H1 (cell line): Measurements from ENCODE around the gene KRTAP12-4. TPM values are rescaled to one million over a fixed set of nuclear protein-coding genes. Genes with fewer than 3 reads are reported as not detected.
A peak's percentile ranks its signal among the peaks of the same experiment; 100 is the strongest.
"Not testable (repeated sequence)": the region's sequence is repeated elsewhere in the genome, so short reads cannot be mapped to it uniquely, and the experiment has no call there.

ENCODE experiments used
- CTCF ChIA-PET: fragments of 300-600 bp; sonication (Branson Sonifier 250); formaldehyde crosslinking; loops from one replicate; lab custom pipeline; 2021; ENCODE audit not compliant: partially characterized antibody; lab: Charles Lee
- POLR2A ChIA-PET: fragments of 300-600 bp; sonication (Branson Sonifier 250); formaldehyde crosslinking; loops from one replicate; lab custom pipeline; 2021; ENCODE audit warnings: inconsistent platforms; ENCODE audit not compliant: partially characterized antibody; lab: Charles Lee
- DNase-seq, 2 experiments: peaks; one replicate each; pipeline versions ENCODE4 v3.0.0 to v3.0.0-alpha.2; 2010 to 2022; ENCODE audit warnings: low spot score in 2 of 2, low read depth in 1 of 2, mixed read lengths in 1 of 2
- FAIRE-seq: peaks from 2 replicates; lab custom pipeline; 2011; peaks lifted over from hg19 to GRCh38; lab: Jason Lieb, UNC
- H2AFZ ChIP-seq: 2 replicates; pipeline ENCODE4 v1.8.1; 2012; ENCODE audit warnings: low read length, inconsistent platforms
- H2AK5ac ChIP-seq: 2 replicates; pipeline ENCODE4 v1.6.1; 2013; ENCODE audit warnings: low read depth, low read length
- H2BK120ac ChIP-seq: replicated peaks from 2 replicates; pipeline ENCODE3; 2013; ENCODE audit warnings: low read depth, low read length, inconsistent platforms
- H2BK12ac ChIP-seq: 2 replicates; pipeline ENCODE4 v1.6.1; 2013; ENCODE audit warnings: low read depth, low read length
- H2BK15ac ChIP-seq: 2 replicates; pipeline ENCODE4 v1.6.1; 2013; ENCODE audit warnings: low read length
- H2BK20ac ChIP-seq: 2 replicates; pipeline ENCODE4 v1.6.1; 2013; ENCODE audit warnings: low read length
- H2BK5ac ChIP-seq: 2 replicates; pipeline ENCODE4 v1.6.1; 2013; ENCODE audit warnings: low read depth, low read length
- H3K14ac ChIP-seq: 2 replicates; pipeline ENCODE4 v1.6.1; 2013; ENCODE audit warnings: inconsistent platforms; ENCODE audit not compliant: insufficient read length
- H3K18ac ChIP-seq: 2 replicates; pipeline ENCODE4 v1.6.1; 2013; ENCODE audit warnings: low read length; ENCODE audit errors: extremely low read depth
- H3K23ac ChIP-seq: 2 replicates; pipeline ENCODE4 v1.6.1; 2013; ENCODE audit warnings: inconsistent platforms; ENCODE audit not compliant: insufficient read length
- H3K23me2 ChIP-seq: 2 replicates; pipeline ENCODE4 v1.6.1; 2013; ENCODE audit warnings: low read depth, low read length
- H3K27ac ChIP-seq: 2 replicates; pipeline ENCODE4 v1.6.1; 2011; ENCODE audit warnings: low read depth, low read length, inconsistent platforms
- H3K27me3 ChIP-seq, 4 experiments: replicated peaks in 1 of 4; 1 replicate in 1 of 4; 2 replicates in 3 of 4; pipeline versions ENCODE4 v1.6.1 to v1.8.1; 2011 to 2013; ENCODE audit warnings: low read length in 3 of 4, mild to moderate bottlenecking in 3 of 4, inconsistent platforms in 2 of 4, mixed read lengths in 2 of 4, moderate library complexity in 1 of 4; ENCODE audit not compliant: control insufficient read depth in 3 of 4, insufficient read depth in 3 of 4; ENCODE audit errors: extremely low read depth in 1 of 4
- H3K36me3 ChIP-seq, 4 experiments: 2 replicates each; pipeline versions ENCODE4 v1.6.1 to v1.8.1; 2011 to 2013; ENCODE audit warnings: mild to moderate bottlenecking in 4 of 4, low read length in 3 of 4, moderate library complexity in 2 of 4, control low read depth in 1 of 4, inconsistent platforms in 1 of 4; ENCODE audit not compliant: insufficient read depth in 4 of 4, control insufficient read depth in 2 of 4
- H3K4ac ChIP-seq: replicated peaks from 2 replicates; pipeline ENCODE3; 2013; ENCODE audit warnings: low read length, low read depth, mixed read lengths, inconsistent platforms; ENCODE audit not compliant: insufficient read length
- H3K4me1 ChIP-seq, 4 experiments: replicated peaks in 1 of 4; 1 replicate in 1 of 4; 2 replicates in 3 of 4; pipeline versions ENCODE4 v1.6.1 to v1.8.1; 2011 to 2013; ENCODE audit warnings: low read length in 3 of 4, inconsistent platforms in 2 of 4, mixed read lengths in 1 of 4; ENCODE audit not compliant: insufficient read depth in 4 of 4, control insufficient read depth in 3 of 4
- H3K4me2 ChIP-seq, 2 experiments: 2 replicates each; pipeline versions ENCODE4 v1.6.1 to v1.8.1; 2011 to 2013; ENCODE audit warnings: low read depth in 2 of 2, low read length in 2 of 2, control low read depth in 1 of 2, inconsistent platforms in 1 of 2, mild to moderate bottlenecking in 1 of 2; ENCODE audit not compliant: insufficient read depth in 1 of 2
- H3K4me3 ChIP-seq, 4 experiments: fragments of 200-600, 300-600 bp in 1 of 4; sonication (generic), shearing (Covaris generic), sonication (Bioruptor Twin) in 1 of 4; 2 replicates each; pipeline versions ENCODE4 v1.5.1 to v1.8.1; 2011 to 2016; ENCODE audit warnings: low read length in 4 of 4, low read depth in 3 of 4, control low read depth in 2 of 4, inconsistent platforms in 2 of 4, mild to moderate bottlenecking in 2 of 4, mixed read lengths in 1 of 4, moderate library complexity in 1 of 4; ENCODE audit not compliant: insufficient read depth in 2 of 4; ENCODE audit errors: extremely low read depth in 1 of 4
- H3K56ac ChIP-seq: replicated peaks from 2 replicates; pipeline ENCODE3; 2013; ENCODE audit warnings: low read depth, mild to moderate bottlenecking, mixed read lengths, low read length, inconsistent platforms; ENCODE audit not compliant: insufficient read length
- H3K79me1 ChIP-seq: 2 replicates; pipeline ENCODE4 v1.6.1; 2013; ENCODE audit warnings: low read depth, low read length, control low read depth
- H3K79me2 ChIP-seq, 2 experiments: 2 replicates each; pipeline versions ENCODE4 v1.6.1 to v1.8.1; 2012 to 2013; ENCODE audit warnings: low read length in 2 of 2, mild to moderate bottlenecking in 2 of 2, inconsistent platforms in 1 of 2; ENCODE audit not compliant: insufficient read depth in 2 of 2, control insufficient read depth in 1 of 2
- H3K9ac ChIP-seq, 4 experiments: replicated peaks in 1 of 4; 1 replicate in 1 of 4; 2 replicates in 3 of 4; pipeline versions ENCODE4 v1.6.1 to v1.8.1; 2011 to 2013; ENCODE audit warnings: low read depth in 3 of 4, low read length in 3 of 4, control low read depth in 2 of 4, mild to moderate bottlenecking in 2 of 4, moderate library complexity in 2 of 4, inconsistent platforms in 1 of 4; ENCODE audit errors: extremely low read depth in 1 of 4
- H3K9me3 ChIP-seq, 2 experiments: 2 replicates each; pipeline versions ENCODE4 v1.6.1 to v1.8.1; 2012 to 2013; ENCODE audit warnings: mild to moderate bottlenecking in 2 of 2, moderate library complexity in 2 of 2, control low read depth in 1 of 2, inconsistent platforms in 1 of 2, low read depth in 1 of 2, low read length in 1 of 2, mixed read lengths in 1 of 2; ENCODE audit not compliant: insufficient read depth in 2 of 2
- H4K20me1 ChIP-seq, 2 experiments: replicated peaks in 1 of 2; 2 replicates each; pipeline versions ENCODE3 to v1.8.1; 2011 to 2013; ENCODE audit warnings: inconsistent platforms in 2 of 2, low read length in 2 of 2, mild to moderate bottlenecking in 1 of 2; ENCODE audit not compliant: insufficient read depth in 2 of 2, control insufficient read depth in 1 of 2
- H4K5ac ChIP-seq: 2 replicates; pipeline ENCODE4 v1.6.1; 2013; ENCODE audit warnings: low read length, low read depth, mixed read lengths, inconsistent platforms; ENCODE audit not compliant: insufficient read length
- H4K8ac ChIP-seq: 2 replicates; pipeline ENCODE4 v1.8.0; 2013; ENCODE audit warnings: mild to moderate bottlenecking, moderate library complexity, low read length, inconsistent platforms; ENCODE audit not compliant: insufficient read depth; ENCODE audit errors: extremely low read depth
- H4K91ac ChIP-seq: replicated peaks from 2 replicates; pipeline ENCODE3; 2013; ENCODE audit warnings: low read length, mixed read lengths, inconsistent platforms; ENCODE audit not compliant: insufficient read length
- ASH2L ChIP-seq: fragments of 200-600, 300-600 bp; sonication (generic); IDR thresholded peaks from one replicate; pipeline ENCODE4 v1.7.1; 2017; ENCODE audit warnings: low read length
- ATF2 ChIP-seq: IDR thresholded peaks from 2 replicates; pipeline ENCODE4 v1.6.1; 2012; ENCODE audit warnings: low read length, inconsistent platforms
- BCL11A ChIP-seq, 2 experiments: IDR thresholded peaks; one replicate each; pipeline ENCODE4 v1.6.1; 2011; ENCODE audit warnings: low read depth in 2 of 2, low read length in 2 of 2, mild to moderate bottlenecking in 2 of 2
- POLR2AphosphoS5 ChIP-seq: IDR thresholded peaks from 2 replicates; pipeline ENCODE4 v1.6.1; 2011; ENCODE audit warnings: low read depth, low read length
- RXRA ChIP-seq: IDR thresholded peaks from 2 replicates; pipeline ENCODE4 v1.6.1; 2011; ENCODE audit warnings: low read depth, mild to moderate bottlenecking, low read length, moderate library complexity; ENCODE audit not compliant: insufficient read depth
- SIN3A ChIP-seq, 2 experiments: IDR thresholded peaks in 1 of 2; conservative IDR thresholded peaks in 1 of 2; 2 replicates each; pipeline ENCODE4 v1.6.1; 2011 to 2012; ENCODE audit warnings: low read length in 2 of 2, improper control_type of control experiment in 1 of 2, low read depth in 1 of 2, mild to moderate bottlenecking in 1 of 2
- TBP ChIP-seq: IDR thresholded peaks from 2 replicates; pipeline ENCODE4 v1.6.1; 2011; ENCODE audit warnings: low read depth, low read length, improper control_type of control experiment
- USF2 ChIP-seq: IDR thresholded peaks from 2 replicates; pipeline ENCODE4 v1.6.1; 2011; ENCODE audit warnings: low read length, improper control_type of control experiment
- WGBS, 2 experiments: shearing (Covaris generic) in 1 of 2; methylation state at CpG; one replicate each; pipeline versions ENCODE4 v1.1.6 to v1.1.7; 2013 to 2015; ENCODE audit warnings: low lambda C conversion rate in 2 of 2, mixed read lengths in 2 of 2, inconsistent platforms in 1 of 2, low coverage in 1 of 2, missing lambda C conversion rate in 1 of 2; ENCODE audit not compliant: insufficient replicate concordance in 2 of 2, insufficient coverage in 1 of 2, insufficient read length in 1 of 2; ENCODE audit errors: extremely low coverage in 1 of 2, missing lambda C conversion rate in 1 of 2; 5-methylcytosine and 5-hydroxymethylcytosine counted together
- polyA plus RNA-seq, 7 experiments: library from polyadenylated mRNA; depleted of rRNA in 3 of 7; stranded (reverse) in 5 of 7; unstranded in 2 of 7; fragments of >200 nt in 5 of 7; fragments of 200-250 nt in 2 of 7; gene quantifications; 1 replicate in 5 of 7; 2 replicates in 1 of 7; 4 replicates in 1 of 7; pipeline versions ENCODE4 v1.2.1 to v1.2.3, GENCODE V29; 2011 to 2013; ENCODE audit warnings: missing spikeins in 2 of 7, mixed read lengths in 2 of 7
- total RNA-seq: library from RNA; stranded (reverse); fragmentation: NEBNext Ultra II Directional; extraction: Animal tissue kit (Norgen Biotek cat#: 25700); gene quantifications from 2 replicates; pipeline ENCODE4 v1.2.1, GENCODE V29; 2021

The KRTAP12-4 gene
- total and polyA plus RNA-seq, 2 of the 8 experiments (the other 6 are each of a cell fraction or from before 2014, with no cell fraction given), result not detected

GRCh38 chr21:44611551-44611950 lies 42.9 kb downstream of the KRTAP12-4 start (continued):
- no peak for TF ChIP-seq USF2
- no peak for TF ChIP-seq SIN3A (conservative IDR thresholded peaks at IDR 0.05 in 1 of 2, IDR thresholded peaks at IDR 0.05 in 1 of 2; ENCODE audit: low read depth in 1 of 2, low read length in 2 of 2)
- TF ChIP-seq POLR2AphosphoS5, result no peak
- TF ChIP-seq RXRA, result no peak
- TF ChIP-seq ASH2L, result no peak
- TF ChIP-seq ATF2, result no peak
- TF ChIP-seq TBP, result no peak
- TF ChIP-seq BCL11A (IDR thresholded peaks at IDR 0.05; ENCODE audit: low read depth in 2 of 2, low read length in 2 of 2), result no peak
- TF ChIP-seq, all 59 proteins: peak for 0

GRCh38 chr21:44610157-44610843 lies 44.2 kb downstream of the KRTAP12-4 start:
- H4K8ac ChIP-seq, H3K4me1 ChIP-seq, H3K79me2 ChIP-seq, H3K18ac ChIP-seq, H2AK5ac ChIP-seq, POLR2A ChIA-PET, H4K91ac ChIP-seq, H2BK120ac ChIP-seq, H2BK5ac ChIP-seq, H3K23me2 ChIP-seq, H3K23ac ChIP-seq, H3K27ac ChIP-seq, H3K14ac ChIP-seq, H3K27me3 ChIP-seq, H4K20me1 ChIP-seq, H2AFZ ChIP-seq, FAIRE-seq, H3K56ac ChIP-seq, H3K79me1 ChIP-seq, H4K5ac ChIP-seq, H2BK20ac ChIP-seq, H2BK12ac ChIP-seq, H2BK15ac ChIP-seq, H3K4ac ChIP-seq, H3K9ac ChIP-seq, H3K4me3 ChIP-seq, H3K36me3 ChIP-seq, H3K4me2 ChIP-seq: not testable (repeated sequence)
- peaks cover 19 to 22% of the 10 kb centered on the region in 2 experiments for H3K9me3 ChIP-seq
- CTCF ChIA-PET, result interaction anchor here (0.7 to 1.5 kb wide), 3 partner anchors 87 to 183 kb away, joined by 3 to 5 read pairs (median 3); partner anchors contain the start of gene KRTAP10-12
- WGBS, 2 experiments, result 90% methylated on average over 7 of the region's 7 CpGs; no CpG with 5 or more reads in 1 of the 2 experiments
- DNase-seq, result peak in 1 of 2 experiments; percentile 34
